HG03442 (cell line): ENCODE results near the gene DTX4.
"Not testable (repeated sequence)": the region's sequence is repeated elsewhere in the genome, so short reads cannot be mapped to it uniquely, and the experiment has no call there.

Experiments used
- ATAC-seq: cut with Tn5 transposase; IDR thresholded peaks from one replicate; pipeline ENCODE4 v1.9.1; 2021; ENCODE audit warnings: mild to moderate bottlenecking, moderate library complexity; ENCODE audit not compliant: unreplicated experiment

DTX4 gene

GRCh38 chr11:59171508-59172322 is at the start of gene DTX4:
TSS of gene DTX4 (plus strand) at chr11:59172132. CDS start at chr11:59172596, 464 bp downstream.
- ATAC-seq: peak; percentile 64

DNA sequence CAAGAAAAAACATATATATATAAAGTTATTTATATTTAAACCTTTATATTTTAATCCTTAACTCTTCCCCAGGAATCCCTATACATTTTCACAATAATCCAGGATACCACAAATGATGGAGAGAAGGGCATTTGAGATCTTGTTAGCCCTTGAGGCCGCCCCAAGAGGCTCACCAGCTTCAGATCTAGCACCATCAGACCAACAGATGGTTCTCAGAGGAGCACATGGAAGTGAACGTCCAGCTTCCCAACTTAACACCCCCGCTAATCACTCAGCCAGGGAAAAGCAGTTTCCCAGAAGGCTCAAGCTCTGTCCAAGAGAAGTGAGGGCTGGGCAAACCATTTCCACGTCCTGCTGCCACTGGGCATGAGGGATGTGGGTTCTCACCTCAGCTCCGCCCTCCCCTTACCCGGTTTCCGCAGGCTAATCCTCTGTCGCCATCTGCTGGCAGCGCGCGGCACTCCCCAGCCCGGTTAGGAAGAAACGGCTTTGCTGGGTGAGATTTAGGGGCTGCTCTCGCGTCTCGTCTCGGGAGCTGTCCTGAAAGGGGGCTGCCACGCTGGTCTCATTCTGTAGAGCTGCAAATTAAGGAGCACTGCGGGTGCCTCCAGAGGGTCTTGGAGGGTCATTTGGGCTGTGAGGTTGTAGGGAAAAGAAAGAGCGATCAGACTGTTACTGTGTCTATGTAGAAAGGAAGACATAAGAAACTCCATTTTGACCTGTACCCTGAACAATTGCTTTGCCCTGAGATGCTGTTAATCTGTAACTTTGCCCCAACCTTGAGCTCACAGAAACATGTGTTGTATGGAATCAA is 36.1 kb upstream of the DTX4 start:
- ATAC-seq: peak; percentile 93

DNA sequence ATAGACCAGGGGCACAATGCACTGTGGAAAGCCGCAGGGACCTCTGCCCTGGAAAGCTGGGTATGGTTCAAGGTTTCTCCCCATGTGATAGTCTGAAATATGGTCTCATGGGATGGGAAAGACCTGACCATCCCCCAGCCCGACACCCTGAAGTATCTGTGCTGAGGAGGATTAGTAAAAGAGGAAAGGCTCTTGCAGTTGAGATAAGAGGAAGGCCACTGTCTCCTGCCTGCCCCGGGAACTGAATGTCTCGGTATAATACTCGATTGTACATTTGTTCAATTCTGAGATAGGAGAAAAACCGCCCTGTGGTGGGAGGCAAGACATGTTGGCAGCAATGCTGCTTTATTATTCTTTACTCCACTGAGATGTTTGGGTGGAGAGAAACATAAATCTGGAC is 35.4 kb upstream of the DTX4 start:
- ATAC-seq: not testable (repeated sequence)

- no peak for ATAC-seq
Observed at GRCh38 chr11:59137190-59137589, 34.7 kb upstream of the DTX4 start.

DNA sequence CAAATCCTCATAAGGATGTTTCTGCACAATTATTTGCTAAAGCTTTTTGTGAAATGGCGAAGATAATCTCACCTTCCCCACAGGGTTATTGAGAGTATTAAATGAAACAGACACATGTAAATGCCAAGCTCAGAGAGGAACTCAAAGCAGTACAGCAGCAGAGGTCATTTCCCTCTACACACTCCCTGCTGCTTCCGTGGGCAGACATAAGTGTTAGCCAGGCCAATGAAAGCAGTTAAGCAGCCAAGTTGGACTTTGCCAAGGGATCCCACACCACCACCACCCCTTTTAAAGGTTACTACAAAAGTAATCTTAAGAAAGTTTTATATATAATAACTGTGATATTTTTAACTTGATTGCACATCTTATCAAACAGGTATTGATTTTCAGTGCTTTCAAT is 33.3 kb upstream of the DTX4 start:
- ATAC-seq: no peak

GRCh38 chr11:59141191-59141590 is 30.7 kb upstream of the DTX4 start:
- ATAC-seq: no peak

DNA sequence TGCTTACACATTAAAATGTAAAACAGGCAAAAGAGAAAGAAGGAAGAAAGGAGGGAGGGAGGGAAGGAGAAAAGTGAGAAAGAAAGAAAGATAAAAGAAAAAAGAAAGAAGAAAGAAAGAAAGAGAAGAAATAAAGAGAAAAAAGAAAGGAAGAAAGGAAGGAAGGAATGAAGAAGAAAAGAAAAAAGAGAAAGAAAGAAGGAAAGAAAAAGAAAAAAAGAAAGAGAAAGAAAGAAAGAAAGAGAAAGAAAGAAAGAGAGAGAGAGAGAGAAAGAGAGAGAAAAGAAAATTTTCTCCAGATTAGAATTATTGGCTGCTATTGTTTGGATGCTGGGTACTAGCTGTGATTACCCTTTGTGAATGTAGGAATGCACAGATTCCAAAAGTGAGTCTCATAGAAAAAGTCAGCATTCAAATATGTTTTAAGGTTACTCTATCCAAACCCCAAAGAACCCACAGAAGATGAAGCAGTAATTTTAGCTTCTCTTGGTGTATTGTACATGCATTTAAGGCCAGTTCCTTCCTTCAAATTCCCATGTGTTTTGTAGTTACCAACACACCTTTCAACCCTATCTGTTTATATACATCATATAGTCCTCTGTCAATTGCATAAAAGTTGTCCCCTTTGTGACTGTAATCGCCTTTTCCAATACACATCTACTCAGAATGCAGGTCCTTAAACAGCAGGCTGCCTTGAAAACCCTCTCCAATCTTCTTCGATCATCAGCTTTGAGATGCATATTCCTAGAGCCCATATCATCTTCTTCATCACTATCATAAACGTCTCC is 30.1 kb upstream of the DTX4 start:
- ATAC-seq: no peak

- peak; percentile 80 for ATAC-seq
Observed at GRCh38 chr11:59142530-59143507, 29.1 kb upstream of the DTX4 start, which contains the start of gene FAM111A. TSS of gene FAM111A (plus strand) at chr11:59142856. CDS start at chr11:59148873, 6,017 bp downstream.

DNA sequence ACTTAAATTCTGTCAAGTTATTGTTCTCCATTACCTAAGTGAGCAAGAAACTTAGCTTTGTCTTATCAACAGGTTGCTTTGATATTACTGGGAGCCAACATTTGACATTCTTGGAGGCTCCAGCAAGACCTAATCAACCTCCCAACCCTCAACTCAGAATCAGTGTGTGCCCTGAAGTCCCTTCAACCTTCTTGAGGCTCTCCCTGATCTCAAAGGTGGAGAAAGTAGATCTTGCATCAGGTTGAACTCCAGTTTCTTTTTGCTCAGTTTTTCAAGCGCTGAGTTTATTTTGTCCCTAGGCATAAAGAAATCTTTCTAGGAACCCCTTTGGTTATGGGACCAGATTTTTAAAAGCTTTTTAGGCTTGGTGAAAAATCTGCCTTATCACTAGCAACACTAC is 27.8 kb upstream of the DTX4 start:
- no peak for ATAC-seq

- peak; percentile 54 for ATAC-seq
Observed at GRCh38 chr11:59144579-59145345, 27.2 kb upstream of the DTX4 start.

DNA sequence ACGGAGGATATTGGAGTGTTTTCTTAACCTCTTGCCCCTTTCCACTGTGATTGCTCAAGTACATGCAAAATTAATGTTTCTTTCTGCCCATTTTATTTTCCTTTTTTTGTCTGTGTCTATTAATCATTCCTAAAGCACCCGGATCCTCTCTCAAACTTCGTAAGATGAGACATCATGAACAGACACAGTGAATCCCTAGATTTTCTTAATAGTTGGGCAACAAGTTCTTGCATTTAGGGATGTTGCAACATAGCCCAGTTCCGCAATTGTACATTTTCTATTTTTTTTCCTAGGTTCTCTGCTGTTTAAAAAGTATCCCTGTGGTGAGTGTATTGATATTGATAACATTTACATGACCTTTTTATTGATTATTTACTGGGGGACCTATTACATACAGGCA is 26.4 kb upstream of the DTX4 start:
- ATAC-seq: no peak

DNA sequence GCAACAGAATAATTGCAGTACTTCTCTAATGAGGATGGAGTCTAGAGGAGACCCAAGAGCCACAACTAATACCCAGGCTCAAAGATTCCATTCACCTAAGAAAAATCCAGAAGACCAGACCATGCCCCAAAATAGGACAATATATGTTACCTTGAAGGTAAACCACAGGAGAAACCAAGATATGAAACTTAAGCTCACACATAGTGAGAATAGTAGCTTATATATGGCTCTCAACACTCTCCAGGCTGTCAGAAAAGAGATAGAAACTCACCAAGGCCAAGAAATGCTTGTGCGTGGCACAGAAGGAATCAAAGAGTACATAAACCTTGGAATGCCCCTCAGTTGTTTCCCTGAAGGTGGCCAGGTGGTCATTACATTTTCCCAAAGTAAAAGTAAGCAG is 20.2 kb upstream of the DTX4 start:
- peak; percentile 36 for ATAC-seq

GRCh38 chr11:59152312-59152951 is 19.5 kb upstream of the DTX4 start:
- peak; percentile 80 for ATAC-seq

DNA sequence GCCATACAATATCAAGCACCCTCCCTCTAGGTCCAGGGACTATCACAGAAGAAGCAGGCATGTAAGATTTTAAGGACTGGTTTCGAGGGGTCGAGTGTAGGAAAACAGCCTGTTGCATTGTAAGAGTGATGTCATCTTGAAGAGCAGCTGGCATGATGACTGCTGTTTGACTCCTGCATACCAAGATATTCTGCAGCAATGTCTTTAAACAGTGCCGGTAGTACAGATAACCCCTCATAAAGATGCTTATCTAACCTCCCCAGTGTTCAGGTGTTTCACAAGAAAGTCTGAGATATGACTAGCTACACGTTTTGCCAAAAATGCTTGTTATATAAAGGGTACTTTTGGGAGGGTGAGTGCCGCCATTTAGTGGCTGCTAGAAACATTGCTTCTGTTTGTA is 17.3 kb upstream of the DTX4 start:
- no peak for ATAC-seq

DNA sequence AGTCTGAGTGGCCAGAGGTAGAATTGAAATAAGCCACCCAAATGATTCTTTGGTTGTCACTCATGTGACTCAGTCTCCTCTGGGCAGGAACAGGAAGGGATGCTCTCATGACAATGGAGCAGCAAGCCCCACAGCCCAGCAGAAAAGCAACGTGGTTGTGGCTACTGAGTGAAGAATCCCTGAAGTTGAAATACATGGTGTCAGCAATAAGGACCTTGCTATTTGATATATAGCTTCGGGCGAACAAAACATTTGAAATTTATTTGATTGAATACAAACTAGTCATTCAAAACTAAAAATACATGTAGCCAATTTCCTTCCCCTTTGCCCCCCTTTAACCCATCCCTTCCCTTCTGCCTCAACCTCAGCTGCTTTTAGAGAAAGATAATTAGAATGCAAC is 14.5 kb upstream of the DTX4 start:
- no peak for ATAC-seq

GRCh38 chr11:59158206-59159068 is 13.5 kb upstream of the DTX4 start:
- ATAC-seq: peak; percentile 92

- ATAC-seq: no peak
Observed at GRCh38 chr11:59164028-59164427, 7.9 kb upstream of the DTX4 start.
